Suppressor macrophage treated with lipopolysaccharide for 1 hour (primary cell): ENCODE results near the gene RNU4-1.
A peak's percentile ranks its signal among the peaks of the same experiment; 100 is the strongest.
"Not testable (repeated sequence)": the region's sequence is repeated elsewhere in the genome, so short reads cannot be mapped to it uniquely, and the experiment has no call there.

ENCODE experiments used
- DNase-seq, 3 donors: peaks; one replicate each; pipeline ENCODE4 v3.0.0-alpha.2; 2020 to 2022

RNU4-1 gene

DNA sequence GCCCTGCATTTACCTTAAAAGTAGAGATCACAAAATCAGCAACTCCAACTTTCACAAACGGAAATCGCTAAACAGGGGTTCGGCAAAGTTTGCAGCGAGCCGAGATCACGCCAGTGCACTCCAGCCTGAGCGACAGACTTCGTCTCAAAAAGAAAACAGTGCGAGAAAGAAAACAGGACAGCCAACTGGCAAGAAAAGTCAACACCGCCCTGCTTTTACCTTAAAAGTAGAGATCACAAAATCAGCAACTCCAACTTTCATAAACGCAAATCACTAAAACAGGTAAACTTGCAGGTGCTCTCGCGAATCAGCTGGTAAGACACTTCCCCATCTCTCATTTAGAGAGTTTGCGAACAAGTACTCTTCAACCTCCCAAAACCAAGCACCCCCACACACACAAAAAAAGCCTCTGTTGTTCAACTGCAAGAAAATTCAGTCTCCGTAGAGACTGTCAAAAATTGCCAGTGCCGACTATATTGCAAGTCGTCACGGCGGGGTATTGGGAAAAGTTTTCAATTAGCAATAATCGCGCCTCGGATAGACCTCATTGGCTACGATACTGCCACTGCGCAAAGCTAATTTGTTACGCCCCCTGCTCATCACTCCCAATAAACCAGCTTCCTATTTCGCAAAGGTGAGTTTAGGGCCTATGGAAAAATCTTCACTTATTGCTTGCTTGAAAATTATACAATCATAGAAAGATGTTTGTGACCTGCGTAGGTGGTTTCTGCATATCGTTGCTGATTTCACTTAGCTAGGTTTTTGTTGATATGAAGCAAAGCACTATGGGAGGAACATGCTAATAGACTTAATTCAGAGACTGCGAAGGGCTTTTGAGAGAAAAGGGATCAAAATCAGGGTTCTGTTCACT is at the start of gene RNU4-1:
RNU4-1 (minus strand) TSS at position 577 of the 871 bp plus-strand sequence.
- DNase-seq = peak; percentile 93 to 98 (median 97)

DNA sequence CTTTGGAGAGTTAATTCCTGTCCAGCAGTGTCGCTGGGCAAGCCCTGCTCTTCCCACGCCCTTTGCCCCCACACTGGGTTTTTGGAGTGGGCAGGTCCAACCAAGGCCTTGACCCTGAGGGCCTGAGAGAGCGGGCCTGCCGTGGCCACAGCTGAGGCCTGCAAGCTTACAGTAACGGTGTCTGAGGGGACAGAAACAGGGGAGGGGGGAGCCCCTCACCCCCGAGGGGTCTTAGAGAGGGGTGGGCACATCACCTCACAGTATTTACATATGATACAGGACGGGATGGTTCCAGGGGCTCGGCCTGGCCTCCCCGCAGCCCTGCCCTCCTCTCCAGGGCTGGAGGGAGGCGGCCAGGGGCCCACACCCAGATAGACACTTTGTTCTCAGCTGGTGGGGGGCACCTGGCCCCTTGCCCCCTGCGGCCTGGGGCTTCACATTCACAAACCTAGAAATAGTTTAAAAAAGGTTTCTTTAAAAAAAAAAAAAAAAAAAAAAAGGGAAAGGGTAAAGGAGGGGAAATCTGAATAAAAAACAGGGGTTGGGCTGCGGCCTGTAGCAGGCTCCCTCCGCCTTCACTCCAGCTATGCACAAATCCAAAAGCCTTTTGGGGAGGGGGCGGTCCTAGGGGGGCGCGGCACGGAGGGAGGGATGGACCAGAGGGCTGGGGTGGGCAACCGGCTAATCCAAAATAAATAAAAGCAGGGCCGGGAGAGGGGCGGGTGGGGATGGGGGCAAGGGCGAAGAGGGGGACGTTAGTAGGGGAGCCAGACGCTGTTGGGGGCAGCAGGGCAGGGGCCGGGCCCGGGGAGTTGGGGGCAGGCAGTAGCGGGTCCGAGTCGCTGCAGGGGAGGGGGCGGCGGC is 49.4 kb upstream of the RNU4-1 start:
- no peak for DNase-seq

DNA sequence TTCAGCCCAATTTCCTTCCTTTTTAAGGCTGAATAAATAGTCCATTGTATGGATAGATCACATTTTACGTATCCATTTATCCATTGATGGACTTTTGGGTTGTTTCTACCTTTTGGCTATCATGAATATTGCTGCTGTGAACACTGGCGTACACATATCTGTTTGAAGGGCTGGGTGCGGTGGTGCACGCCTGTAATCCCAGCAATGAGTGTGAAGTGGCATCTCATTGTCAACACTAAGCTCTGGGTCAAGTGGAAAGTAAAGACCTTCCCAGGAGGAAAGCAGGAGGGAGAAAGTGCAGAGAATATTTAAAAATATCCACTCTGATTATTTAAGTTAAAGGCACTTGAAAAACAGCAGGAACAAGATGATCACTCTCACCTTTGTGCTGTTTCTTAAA is 46.2 kb upstream of the RNU4-1 start:
- DNase-seq = no peak

DNA sequence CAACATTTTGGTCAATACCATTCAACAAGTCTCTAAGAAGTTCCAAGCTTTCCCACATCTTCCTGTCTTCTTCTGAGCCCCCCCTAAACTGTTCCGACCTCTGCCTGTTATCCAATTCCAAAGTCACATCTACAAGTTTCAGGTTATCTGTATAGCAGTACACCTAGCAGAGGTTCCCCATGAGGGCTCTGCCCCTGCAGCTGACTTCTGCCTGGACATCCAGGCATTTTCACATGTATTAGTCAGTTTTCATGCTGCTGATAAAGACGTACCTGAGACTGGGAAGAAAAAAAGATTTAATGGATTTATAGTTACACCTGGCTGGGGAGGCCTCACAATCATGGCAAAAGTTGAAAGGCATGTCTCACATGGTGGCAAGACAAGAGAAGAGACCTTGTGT is 44.7 kb upstream of the RNU4-1 start:
- no peak for DNase-seq

DNA sequence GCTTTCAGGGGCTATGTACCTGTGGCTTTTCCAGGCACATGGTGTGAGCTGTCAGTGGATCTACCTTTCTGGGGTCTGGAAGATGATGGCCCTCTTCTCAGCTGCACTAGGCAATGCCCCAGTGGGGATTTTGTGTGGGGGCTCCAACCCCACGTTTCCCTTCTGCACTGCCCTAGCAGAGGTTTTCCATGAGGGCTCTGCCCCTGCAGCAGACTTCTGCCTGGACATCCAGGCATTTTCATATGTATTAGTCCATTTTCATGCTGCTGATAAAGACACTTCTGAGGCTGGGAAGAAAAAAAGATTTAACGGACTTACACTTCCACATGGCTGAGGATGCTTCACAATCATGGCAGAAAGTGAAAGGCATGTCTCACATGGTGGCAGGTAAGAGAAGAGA is 43.4 kb upstream of the RNU4-1 start:
- DNase-seq = not testable (repeated sequence)

DNA sequence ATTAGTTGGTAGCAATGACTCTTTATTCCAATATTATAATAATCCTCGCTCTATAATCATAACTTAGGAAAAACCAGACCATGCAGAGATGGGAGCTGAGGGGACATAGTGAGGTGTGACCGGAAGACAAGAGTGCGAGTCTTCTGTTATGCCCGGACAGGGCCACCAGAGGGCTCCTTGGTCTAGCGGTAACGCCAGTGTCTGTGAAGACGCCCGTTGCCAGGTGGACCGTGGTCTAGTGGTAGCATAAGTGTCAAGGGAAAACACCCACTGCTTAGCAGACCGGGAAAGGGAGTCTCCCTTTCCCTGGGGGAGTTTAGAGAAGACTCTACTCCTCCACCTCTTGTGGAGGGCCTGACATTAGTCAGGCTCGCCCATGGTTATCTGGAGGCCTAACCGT is 42.4 kb upstream of the RNU4-1 start:
- DNase-seq = peak; percentile 35 to 44 (median 41)

DNA sequence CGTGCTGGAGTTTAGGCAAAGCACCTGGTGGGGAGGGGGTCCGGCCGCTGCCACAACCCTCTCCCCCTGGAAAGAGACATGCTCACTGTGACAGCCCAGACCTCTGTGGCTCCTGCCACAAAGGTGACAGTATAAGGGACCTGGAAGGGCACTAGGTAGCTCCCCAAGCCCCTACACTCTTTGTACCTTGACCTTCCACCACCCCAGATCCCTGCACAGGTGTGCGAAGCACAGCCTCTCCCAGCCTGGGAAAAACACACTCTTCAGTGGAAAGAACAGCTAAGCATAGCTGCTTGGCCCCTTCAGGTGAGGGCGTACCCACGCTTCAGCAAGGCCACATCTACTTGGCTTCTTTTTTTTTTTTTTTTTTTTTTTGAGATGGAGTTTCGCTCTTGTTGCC is 39.5 kb upstream of the RNU4-1 start:
- no peak for DNase-seq

DNA sequence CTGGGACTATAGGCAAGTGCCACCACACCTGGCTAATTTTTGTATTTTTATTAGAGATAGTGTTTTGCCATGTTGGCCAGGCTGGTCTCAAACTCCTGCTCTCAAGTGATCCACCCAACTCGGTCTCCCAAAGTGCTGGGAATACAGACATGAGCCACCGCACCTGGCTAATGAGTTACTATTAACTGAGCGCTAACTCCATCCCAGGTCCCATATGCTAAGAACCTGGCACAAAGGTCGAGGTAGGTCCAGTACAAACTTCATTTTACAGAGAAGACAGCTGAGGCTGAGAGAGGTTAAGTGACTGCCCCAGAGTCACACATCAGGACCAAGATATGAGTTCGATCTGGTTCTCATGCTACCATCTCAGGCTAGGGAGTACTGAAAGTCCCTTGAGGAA is 39.0 kb upstream of the RNU4-1 start:
- no peak for DNase-seq

DNA sequence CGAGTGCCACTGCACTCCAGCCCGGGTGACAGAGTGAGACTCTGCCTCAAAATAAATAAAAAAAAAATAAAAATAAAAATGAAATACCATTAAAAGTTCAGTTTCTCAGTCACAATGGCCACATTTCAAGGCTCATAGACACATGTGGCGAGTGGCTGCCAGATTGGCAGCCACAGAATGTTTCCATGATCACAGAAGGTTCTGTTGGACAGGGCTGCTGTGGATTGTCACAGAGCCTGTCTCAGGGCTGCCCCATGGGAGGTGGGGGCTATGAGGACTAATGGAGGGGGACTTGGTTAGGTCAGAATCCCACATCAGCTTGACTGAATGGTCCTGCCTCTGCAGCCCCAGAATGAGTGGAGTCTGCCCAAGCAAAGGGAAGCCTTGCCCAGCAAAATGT is 38.4 kb upstream of the RNU4-1 start:
- no peak for DNase-seq

DNA sequence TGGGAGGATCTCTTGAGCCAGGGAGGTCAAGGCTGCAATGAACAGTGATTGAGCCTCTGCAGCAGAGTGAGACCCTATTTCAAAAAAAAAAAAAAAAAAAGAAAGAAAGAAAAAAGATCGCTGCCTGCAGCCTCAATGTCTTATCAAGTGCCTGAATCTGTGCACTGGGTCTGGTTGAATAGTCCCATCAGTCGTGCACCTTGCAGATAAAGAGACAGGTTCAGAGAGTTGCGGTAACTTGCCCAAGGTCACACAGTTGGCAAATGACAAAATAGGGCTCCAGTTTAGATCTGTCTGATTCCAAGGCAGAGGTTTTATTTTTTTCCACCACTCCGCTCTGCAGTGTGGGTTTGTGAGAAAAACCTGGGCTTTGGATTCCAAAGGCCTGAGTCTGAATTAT is 35.2 kb upstream of the RNU4-1 start:
- no peak for DNase-seq

DNA sequence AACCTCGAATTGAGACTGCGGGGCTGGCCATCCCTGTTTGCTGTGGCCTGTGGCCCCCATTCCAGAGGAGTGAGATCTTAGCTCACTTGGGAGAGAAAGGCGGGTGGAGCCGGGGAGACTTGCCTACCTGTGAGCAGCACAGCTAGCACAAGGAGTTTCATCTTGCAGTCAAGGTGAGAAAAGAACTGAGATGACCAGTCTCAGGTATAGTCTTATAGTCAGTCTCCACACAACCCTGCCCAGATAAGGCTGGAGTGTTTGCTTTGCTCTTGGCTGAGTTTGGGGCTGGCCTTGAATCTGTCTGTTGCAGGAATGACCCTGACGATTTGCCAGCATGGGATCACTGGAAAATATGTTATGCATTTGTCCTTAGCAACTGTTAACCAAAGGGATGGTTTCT is 34.6 kb upstream of the RNU4-1 start, which contains the start of gene PLA2G1B:
PLA2G1B (minus strand) TSS at position 187 of the 400 bp plus-strand sequence; CDS start at position 161, 26 bp downstream.
- no peak for DNase-seq

DNA sequence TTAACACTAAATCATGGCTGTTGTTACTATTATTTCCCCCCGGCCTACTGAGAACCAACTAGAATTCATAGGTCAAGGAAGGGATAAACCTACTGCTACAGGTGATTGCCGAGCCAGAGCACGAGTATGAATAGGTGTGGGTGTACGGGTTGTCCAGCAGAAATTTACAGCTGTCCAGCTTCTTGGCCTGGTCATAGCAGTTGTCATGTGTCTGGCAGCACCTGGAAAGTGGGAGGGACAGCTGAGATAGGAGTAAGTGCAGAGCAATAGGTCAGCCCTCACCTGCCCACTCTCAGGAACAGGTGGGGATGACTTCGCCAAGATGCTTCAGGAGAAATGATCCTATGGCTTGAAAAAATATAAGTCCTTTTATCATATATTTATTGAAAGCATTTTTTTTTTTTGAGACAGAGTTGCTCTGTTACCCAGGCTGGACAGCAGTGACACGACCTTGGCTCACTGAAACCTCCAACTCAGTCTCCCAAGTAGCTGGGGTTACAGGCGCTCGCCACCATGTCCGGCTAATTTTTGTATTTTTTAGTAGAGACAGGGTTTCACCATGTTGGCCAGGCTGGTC is 31.9 kb upstream of the RNU4-1 start:
- no peak for DNase-seq

DNA sequence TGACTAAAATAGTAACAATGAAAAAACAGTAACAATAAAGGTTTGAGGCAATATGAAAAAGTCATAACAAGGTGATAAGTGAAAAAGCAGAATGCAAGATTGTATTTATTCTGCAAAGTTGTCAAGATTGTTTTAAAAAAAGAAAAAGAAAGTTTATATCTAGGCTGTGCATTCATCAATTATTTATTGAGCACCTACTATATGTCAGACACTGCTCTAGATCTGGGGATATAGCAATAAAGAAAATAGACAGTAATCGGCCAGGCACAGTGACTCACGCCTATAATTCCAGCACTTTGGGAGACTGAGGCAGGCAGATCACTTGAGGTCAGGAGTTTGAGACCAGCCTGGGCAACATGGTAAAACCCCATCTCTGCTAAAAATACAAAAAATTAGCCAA is 30.7 kb upstream of the RNU4-1 start:
- DNase-seq = no peak

DNA sequence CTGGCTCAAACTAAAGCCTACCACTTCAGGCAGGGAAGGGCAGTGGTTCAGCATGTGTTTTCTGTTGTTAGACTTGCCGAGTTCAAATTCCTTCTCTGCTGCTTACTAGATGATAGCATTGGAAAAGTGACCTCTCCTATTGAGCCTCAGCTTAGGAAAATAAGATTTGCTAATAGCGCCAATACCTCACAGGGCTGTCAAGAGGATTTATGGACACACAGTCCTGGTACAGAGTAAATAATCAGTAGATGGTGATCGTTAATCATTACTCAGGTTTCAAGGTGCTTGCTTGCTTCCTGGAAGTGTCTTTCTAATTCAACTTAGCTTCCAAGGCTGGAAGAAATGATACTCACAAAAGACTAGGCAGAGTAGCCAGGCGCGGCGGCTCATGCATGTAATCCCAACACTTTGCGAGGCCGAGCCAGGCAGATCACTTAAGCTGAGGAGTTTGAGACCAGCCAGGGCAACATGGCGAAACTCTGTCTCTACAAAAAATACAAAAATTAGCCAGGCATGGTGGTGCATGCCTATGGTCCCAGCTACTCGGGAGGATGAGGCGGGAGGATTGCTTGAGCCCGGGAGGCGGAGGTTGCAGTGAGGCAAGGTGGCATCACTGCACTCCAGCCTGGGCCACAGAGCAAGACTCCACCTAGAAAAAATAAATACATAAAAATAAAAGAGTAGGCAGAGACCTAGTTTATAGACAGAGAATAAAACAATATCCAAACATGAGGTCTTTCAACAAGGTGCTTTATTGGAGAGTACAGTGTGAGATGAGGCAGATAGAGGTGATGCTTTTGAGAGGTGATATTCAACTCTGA is 28.6 kb upstream of the RNU4-1 start:
- DNase-seq = no peak

DNA sequence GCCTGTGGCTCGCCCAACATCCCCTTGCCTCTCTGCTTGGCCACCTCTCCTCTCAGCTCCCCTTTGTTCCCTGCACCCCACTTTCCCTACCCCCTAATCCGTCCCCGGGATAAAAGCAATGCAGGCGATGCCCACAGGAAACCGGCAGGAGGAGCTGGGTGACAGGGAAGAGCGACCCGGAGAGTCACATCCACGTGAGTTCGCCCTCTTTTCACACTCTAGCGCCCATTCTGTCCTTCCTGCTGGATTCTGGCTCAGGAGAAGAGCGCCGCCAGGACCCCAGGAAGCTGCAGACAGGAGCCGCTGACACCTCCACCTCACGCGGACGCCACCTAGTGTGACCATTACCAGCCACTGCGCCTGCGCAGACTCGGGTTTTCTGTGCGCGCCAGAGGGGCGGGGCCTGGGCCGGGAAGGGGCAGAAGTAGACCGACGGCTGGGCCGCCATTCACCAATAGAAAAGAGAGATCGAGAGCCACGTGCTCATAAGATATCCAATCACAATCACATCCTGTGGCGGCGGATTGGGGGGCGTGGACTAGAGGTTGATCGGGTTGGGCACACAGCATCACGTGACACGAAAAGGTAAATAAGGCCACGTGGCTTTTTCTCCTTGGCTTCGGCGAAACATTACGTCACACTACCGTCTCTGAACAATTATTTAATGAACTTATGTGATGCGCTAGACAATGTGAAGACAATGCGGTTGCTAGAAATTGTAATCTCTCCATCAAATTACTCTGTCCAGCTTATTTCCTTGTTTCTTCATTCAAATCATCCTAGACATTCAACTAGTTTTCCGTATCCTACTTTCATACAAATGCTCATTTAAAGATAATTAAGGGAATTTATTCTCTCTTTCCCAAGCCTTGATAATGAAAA is 24.4 kb upstream of the RNU4-1 start:
- DNase-seq = peak; percentile 99

DNA sequence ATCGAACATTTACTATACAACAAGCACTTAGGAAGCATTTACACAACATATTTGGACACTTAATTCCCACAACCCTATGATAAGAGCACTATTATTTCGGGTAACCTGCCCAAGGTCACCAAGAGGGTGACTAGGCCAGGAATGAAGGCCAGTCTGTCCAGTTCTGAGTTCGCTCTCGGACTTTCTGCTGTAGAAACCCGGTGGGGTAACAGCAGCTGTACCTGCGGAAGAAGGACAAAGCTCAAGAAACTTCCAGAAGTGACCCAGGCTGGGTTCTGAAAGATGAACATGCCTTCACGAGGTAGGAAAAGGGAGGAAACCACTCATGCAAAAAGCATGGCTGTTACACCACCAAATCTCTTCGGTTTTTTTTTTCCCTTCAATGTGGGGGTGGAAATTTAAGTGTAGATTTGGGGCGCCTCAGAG is 23.8 kb upstream of the RNU4-1 start:
- DNase-seq = no peak

DNA sequence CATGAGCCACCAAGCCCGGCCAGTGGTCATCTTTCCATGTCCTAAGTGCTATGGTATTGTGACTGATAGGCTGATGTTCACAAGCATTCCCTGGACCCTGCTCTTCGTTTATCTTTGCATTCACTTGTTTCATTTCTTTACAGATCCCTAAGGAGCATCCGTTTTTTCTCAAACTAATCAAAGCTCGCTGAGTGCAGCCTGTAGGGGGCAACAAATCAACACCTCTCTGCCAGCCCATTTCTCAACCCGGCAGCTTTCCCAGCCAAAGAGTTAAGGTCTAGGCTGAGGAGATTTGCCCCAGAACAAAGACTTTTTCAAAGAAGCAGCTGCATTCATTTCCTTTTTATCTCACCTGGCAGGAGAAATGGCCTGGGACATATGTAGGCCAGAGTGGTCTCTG is 21.2 kb upstream of the RNU4-1 start:
- peak in 1 of 3 donors; percentile 10 for DNase-seq

DNA sequence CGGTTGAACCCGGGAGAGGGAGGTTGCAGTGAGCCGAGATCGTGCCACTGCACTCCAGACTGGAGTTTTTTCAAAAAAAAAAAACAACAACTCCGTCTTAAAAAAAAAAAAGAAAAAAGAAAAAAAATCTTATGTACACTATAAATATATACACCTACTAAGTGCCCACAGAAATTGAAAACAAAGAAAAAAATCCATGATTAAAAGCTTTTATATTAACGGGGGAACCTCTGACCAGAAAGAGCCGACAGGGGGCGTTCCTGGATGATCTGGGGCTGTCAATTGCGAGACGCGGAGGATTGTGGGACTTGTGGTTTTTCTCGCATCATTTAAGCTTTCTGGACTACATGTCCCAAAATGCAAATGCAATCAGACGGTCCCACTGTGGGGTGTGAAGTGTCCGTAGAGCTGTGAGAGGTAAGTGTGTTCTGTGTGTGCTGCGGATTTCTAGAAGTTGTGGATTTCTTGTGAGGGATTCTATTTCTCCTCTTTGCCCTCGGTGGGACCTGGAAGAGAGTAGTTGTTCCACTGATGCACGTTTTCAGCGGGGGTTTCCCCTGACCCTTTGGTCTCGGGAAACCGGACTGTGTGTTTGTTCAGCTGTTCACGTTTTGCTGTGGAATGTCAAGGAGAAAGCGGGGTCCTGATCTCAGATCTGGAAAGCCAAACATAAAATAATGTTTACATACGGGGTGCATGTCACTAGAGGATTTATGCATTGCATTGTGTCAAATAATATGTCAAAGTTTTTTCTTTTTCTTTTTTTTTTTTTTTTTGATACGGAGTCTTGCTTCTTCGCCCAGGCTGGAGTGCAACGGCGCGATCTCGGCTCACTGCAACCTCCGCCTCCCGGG is 9.2 kb upstream of the RNU4-1 start, which contains the start of gene SIRT4:
SIRT4 (plus strand) TSS at position 360 of the 854 bp plus-strand sequence. CDS start 1,241 bp downstream, outside the sequence.
- DNase-seq = peak; percentile 95 to 97 (median 96)

DNA sequence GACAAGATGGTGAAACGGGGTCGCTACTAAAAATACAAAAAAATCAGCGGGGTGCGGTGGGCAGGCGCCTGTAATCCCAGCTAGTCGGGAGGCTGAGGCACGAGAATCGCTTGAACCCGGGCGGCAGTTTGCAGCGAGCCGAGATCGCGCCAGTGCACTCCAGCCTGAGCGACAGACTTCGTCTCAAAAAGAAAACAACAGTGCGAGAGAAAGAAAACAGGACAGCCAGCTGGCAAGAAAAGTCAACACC is 701 bp downstream of the RNU4-1 start:
- no peak for DNase-seq

DNA sequence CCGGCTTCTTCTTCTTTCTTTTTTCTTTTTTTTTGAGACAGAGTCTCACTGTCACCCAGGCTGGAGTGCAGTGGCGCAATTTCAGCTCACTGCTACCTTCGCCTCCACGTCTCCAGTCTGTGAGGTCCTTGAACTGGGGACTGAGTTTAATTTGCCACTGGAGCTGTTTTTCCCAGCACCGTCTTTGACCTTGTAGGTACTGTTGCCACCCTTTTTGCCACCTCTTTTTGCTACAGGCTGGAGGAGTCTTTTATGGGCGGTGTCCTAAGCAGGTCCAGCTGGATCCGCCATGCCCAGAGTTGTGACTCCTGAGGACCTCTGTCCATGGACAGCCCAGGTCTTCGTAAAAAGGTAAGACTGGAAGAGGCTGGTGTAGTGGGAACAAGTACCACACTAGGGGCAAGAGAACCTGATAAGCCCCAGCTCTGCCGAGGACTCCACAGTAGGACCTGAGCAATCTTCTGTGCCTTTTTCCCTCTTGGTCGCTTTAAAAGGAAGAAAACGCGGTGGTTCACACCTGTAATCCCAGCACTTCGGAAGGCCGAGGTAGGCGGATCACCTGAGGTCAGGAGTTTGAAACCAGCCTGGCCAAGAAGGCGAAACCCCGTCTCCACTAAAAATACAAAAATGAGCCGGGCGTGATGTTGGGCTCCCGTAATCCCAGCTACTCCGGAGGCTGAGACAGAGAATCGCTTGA is 2.3 kb downstream of the RNU4-1 start:
- peak; percentile 48 for DNase-seq
